Measurements from ENCODE around the gene DEAF1.

The DEAF1 gene

GRCh38 chr11:721741-722345 lies 26.8 kb upstream of the DEAF1 start:
- Histone ChIP-seq H3K4me2 (ENCODE audit: low read depth, low read length, poor library complexity, severe bottlenecking) (no peak overlapping the region), H3K4me1 (ENCODE audit: insufficient read depth, low read length, poor library complexity, severe bottlenecking) (peaks cover 3% of the 10 kb centered on the region), H4K20me1 (ENCODE audit: insufficient read depth, low read length, poor library complexity, severe bottlenecking) (no peaks in the 10 kb centered on the region), H3K9me3 (ENCODE audit: insufficient read depth, low read depth, low read length) (no peaks in the 10 kb centered on the region), H3K9me2 (replicated peaks; ENCODE audit: low read depth, low read length) (no peaks in the 10 kb centered on the region), H3K36me3 (ENCODE audit: insufficient read depth, low read length) (no peaks in the 10 kb centered on the region), H3K4me3 (ENCODE audit: low read length, poor library complexity, severe bottlenecking) (no peak overlapping the region), H2AFZ (ENCODE audit: low read length) (no peak overlapping the region), H3F3A (ENCODE audit: low read depth) (no peaks in the 10 kb centered on the region), H3K79me2 (ENCODE audit: insufficient read depth, low read length) (no peaks in the 10 kb centered on the region), H3K9ac (ENCODE audit: low read depth, low read length, poor library complexity, severe bottlenecking) (no peak overlapping the region), H3K27me3 (ENCODE audit: insufficient read depth, low read length, poor library complexity, severe bottlenecking) (no peaks in the 10 kb centered on the region)
- TF ChIP-seq CTCF (conservative IDR thresholded peaks at IDR 0.05; ENCODE audit: low read length) (no peak), EZH2phosphoT487 (IDR thresholded peaks at IDR 0.05; ENCODE audit: borderline replicate concordance) (no peak)

GRCh38 chr11:721247-721740 lies 26.3 kb upstream of the DEAF1 start:
- no peaks in the 10 kb centered on the region for H3K27me3 ChIP-seq (ENCODE audit: insufficient read depth, low read length, poor library complexity, severe bottlenecking)
- no peaks in the 10 kb centered on the region for H4K20me1 ChIP-seq (ENCODE audit: insufficient read depth, low read length, poor library complexity, severe bottlenecking)
- H3K79me2 ChIP-seq (ENCODE audit: insufficient read depth, low read length): no peaks in the 10 kb centered on the region
- H3K36me3 ChIP-seq (ENCODE audit: insufficient read depth, low read length): no peaks in the 10 kb centered on the region
- no peak overlapping the region for H3K4me3 ChIP-seq (ENCODE audit: low read length, poor library complexity, severe bottlenecking)
- H2AFZ ChIP-seq (ENCODE audit: low read length): no peak overlapping the region
- H3K4me1 ChIP-seq (ENCODE audit: insufficient read depth, low read length, poor library complexity, severe bottlenecking): peaks cover 3% of the 10 kb centered on the region
- TF ChIP-seq EZH2phosphoT487 (IDR thresholded peaks at IDR 0.05; ENCODE audit: borderline replicate concordance) (no peak), CTCF (conservative IDR thresholded peaks at IDR 0.05; ENCODE audit: low read length) (no peak)
- no peaks in the 10 kb centered on the region for H3K9me2 ChIP-seq (replicated peaks; ENCODE audit: low read depth, low read length)
- H3K9me3 ChIP-seq (ENCODE audit: insufficient read depth, low read depth, low read length): no peaks in the 10 kb centered on the region
- no peak overlapping the region for H3K9ac ChIP-seq (ENCODE audit: low read depth, low read length, poor library complexity, severe bottlenecking)
- no peaks in the 10 kb centered on the region for H3F3A ChIP-seq (ENCODE audit: low read depth)
- no peak overlapping the region for H3K4me2 ChIP-seq (ENCODE audit: low read depth, low read length, poor library complexity, severe bottlenecking)

GRCh38 chr11:720642-721246 lies 25.7 kb upstream of the DEAF1 start:
- TF ChIP-seq EZH2phosphoT487 (IDR thresholded peaks at IDR 0.05; ENCODE audit: borderline replicate concordance) (no peak), CTCF (conservative IDR thresholded peaks at IDR 0.05; ENCODE audit: low read length) (no peak)
- Histone ChIP-seq H3K27me3 (ENCODE audit: insufficient read depth, low read length, poor library complexity, severe bottlenecking) (no peaks in the 10 kb centered on the region), H3K9me2 (replicated peaks; ENCODE audit: low read depth, low read length) (no peaks in the 10 kb centered on the region), H3K36me3 (ENCODE audit: insufficient read depth, low read length) (no peaks in the 10 kb centered on the region), H3F3A (ENCODE audit: low read depth) (no peaks in the 10 kb centered on the region), H3K9ac (ENCODE audit: low read depth, low read length, poor library complexity, severe bottlenecking) (no peak overlapping the region), H3K4me2 (ENCODE audit: low read depth, low read length, poor library complexity, severe bottlenecking) (no peak overlapping the region), H3K79me2 (ENCODE audit: insufficient read depth, low read length) (no peaks in the 10 kb centered on the region), H4K20me1 (ENCODE audit: insufficient read depth, low read length, poor library complexity, severe bottlenecking) (no peaks in the 10 kb centered on the region), H2AFZ (ENCODE audit: low read length) (no peak overlapping the region), H3K4me3 (ENCODE audit: low read length, poor library complexity, severe bottlenecking) (no peak overlapping the region), H3K9me3 (ENCODE audit: insufficient read depth, low read depth, low read length) (no peaks in the 10 kb centered on the region), H3K4me1 (ENCODE audit: insufficient read depth, low read length, poor library complexity, severe bottlenecking) (peaks cover 3% of the 10 kb centered on the region)
